Prostate gland (tissue), 2 donors: ENCODE results near the gene SNED1. TPM values are rescaled to one million over a fixed set of nuclear protein-coding genes. Genes with fewer than 3 reads are reported as not detected.
A peak's percentile ranks its signal among the peaks of the same experiment; 100 is the strongest.

ENCODE experiments used
- DNase-seq: peaks from one replicate; pipeline ENCODE4 v3.0.0-alpha.2; 2019; ENCODE audit warnings: low spot score
- H3K27ac ChIP-seq, 2 donors: fragments of 200-600 bp; sonication (generic); 2 replicates each; pipeline ENCODE4 v1.5.1; 2017 to 2019
- H3K27me3 ChIP-seq: fragments of 200-600 bp; sonication (generic); replicated peaks from 2 replicates; pipeline ENCODE4 v1.5.1; 2019; ENCODE audit not compliant: insufficient read depth
- H3K36me3 ChIP-seq, 2 donors: fragments of 200-600 bp; sonication (generic); 1 replicate in 1 of 2; 2 replicates in 1 of 2; pipeline versions ENCODE4 v1.5.1 to v1.8.1; 2017 to 2019
- H3K4me1 ChIP-seq: fragments of 200-600 bp; sonication (generic); replicated peaks from 2 replicates; pipeline ENCODE4 v1.5.1; 2019
- H3K4me3 ChIP-seq, 2 donors: fragments of 200-600 bp; sonication (generic); 2 replicates each; pipeline ENCODE4 v1.5.1; 2017 to 2019
- H3K9me3 ChIP-seq: fragments of 200-600 bp; sonication (generic); 2 replicates; pipeline ENCODE4 v1.5.1; 2017
- POLR2A ChIP-seq: fragments of 450-650 bp; IDR thresholded peaks from one replicate; pipeline ENCODE4 v1.6.1; 2016; ENCODE audit warnings: antibody characterized with exemption, mild to moderate bottlenecking
- POLR2AphosphoS5 ChIP-seq: sonication (generic); formaldehyde crosslinking; IDR thresholded peaks from one replicate; pipeline ENCODE4 v1.6.1; 2017; ENCODE audit warnings: antibody characterized with exemption
- WGBS: methylation state at CpG from one replicate; pipeline ENCODE4 v1.1.5; 2018; 5-methylcytosine and 5-hydroxymethylcytosine counted together
- intact Hi-C: fragments of 100-400 bp; cut with DNase I; formaldehyde crosslinking; loops from one replicate; pipeline ENCODE4 v1.14.2; 2022
- total RNA-seq, 2 donors: library from RNA; depleted of rRNA; stranded (reverse); fragments of >200 nt; gene quantifications; one replicate each; pipeline ENCODE4 v1.1.0, GENCODE V29; 2016
- TF ChIP-seq, protein P1 (sequence below), 4 experiments: fragments of 200-600 bp in 2 of 4; fragments of 450-650 bp in 2 of 4; sonication (generic) in 2 of 4; IDR thresholded peaks; 1 replicate in 3 of 4; 2 replicates in 1 of 4; pipeline ENCODE4 v1.5.1; 2016 to 2019; ENCODE audit warnings: antibody characterized with exemption in 4 of 4, mild to moderate bottlenecking in 2 of 4, moderate library complexity in 2 of 4

Gene SNED1
- total RNA-seq, 2 donors from 2014 or later: 32.0 to 115 TPM

DNA sequence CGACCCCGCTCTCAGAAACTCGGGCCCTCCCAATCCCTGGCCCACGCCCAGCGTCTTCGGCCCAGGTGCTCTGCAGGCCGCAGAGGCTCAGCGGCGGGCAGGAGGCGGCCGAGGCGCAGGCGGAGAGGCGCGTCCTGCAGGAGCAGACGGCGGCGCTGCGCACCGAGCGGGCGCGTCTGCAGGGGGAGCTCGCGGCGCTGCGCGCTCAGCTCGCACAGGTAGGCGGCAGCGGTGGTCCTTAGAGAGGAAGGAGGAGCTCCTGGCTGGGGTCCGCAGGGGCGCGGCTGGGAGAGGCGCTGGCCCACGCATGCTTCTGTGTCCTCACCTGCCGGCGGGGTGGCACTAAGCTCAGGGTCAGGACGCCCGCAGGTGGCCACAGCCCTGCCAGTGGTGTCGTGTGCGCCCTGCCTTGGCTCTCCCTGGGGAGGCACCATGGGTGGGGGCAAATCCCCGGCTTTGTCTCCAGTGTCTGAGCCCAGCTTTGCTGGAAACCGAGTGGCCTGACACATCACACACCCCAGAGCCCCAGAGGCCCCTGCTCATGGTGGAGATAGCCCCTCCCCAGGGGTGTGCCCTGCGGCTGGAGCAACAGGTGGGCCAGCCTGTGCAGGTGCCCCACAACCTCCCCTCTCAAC, 14.9 kb upstream of the SNED1 start:
- peak overlapping the region in 1 of 2 donors; percentile 5 for H3K27ac ChIP-seq
- no peak overlapping the region for H3K4me3 ChIP-seq
- 20% methylated on average over 45 of the region's 45 CpGs for WGBS
- TF ChIP-seq POLR2A (no peak), POLR2AphosphoS5 (peak; percentile 11)
- TF ChIP-seq, protein P1, sequence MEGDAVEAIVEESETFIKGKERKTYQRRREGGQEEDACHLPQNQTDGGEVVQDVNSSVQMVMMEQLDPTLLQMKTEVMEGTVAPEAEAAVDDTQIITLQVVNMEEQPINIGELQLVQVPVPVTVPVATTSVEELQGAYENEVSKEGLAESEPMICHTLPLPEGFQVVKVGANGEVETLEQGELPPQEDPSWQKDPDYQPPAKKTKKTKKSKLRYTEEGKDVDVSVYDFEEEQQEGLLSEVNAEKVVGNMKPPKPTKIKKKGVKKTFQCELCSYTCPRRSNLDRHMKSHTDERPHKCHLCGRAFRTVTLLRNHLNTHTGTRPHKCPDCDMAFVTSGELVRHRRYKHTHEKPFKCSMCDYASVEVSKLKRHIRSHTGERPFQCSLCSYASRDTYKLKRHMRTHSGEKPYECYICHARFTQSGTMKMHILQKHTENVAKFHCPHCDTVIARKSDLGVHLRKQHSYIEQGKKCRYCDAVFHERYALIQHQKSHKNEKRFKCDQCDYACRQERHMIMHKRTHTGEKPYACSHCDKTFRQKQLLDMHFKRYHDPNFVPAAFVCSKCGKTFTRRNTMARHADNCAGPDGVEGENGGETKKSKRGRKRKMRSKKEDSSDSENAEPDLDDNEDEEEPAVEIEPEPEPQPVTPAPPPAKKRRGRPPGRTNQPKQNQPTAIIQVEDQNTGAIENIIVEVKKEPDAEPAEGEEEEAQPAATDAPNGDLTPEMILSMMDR (IDR thresholded peaks at IDR 0.05): peak; percentile 48 to 81 (median 68)
- peaks cover 21% of the 10 kb centered on the region for H3K4me1 ChIP-seq
- peak; percentile 53 for DNase-seq
- no peaks in the 10 kb centered on the region for H3K27me3 ChIP-seq
- intact Hi-C loops: no loop called here
- H3K9me3 ChIP-seq: no peaks in the 10 kb centered on the region
- H3K36me3 ChIP-seq: no peaks in the 10 kb centered on the region

DNA sequence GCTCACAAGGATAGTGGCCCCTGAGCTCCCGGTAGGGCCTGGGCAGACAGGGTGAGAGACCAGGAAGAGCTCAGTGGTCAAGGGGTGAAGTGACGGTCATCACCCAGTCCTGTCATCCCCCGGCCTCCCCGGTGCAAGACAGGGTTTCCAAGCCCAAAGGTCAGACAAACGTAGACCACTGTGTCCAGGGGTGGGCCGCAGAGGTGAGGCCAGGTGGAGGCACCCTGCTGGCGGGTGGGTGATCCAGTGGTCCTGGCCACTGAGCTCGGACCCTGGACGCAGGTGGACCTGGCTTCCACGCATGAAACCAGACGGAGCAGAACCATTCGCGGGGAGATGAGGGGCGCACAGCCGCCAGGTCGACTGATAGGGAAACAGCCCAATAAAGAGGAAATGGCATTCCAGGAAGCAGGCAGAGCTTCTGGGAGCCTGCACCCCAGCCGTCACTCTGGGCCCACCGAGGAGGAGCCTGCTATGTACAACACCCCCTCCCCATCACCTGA, 14.4 kb upstream of the SNED1 start:
- no peak overlapping the region for H3K4me3 ChIP-seq
- no peaks in the 10 kb centered on the region for H3K36me3 ChIP-seq
- 66% methylated on average over 18 of the region's 18 CpGs for WGBS
- DNase-seq: no peak
- H3K9me3 ChIP-seq: no peaks in the 10 kb centered on the region
- H3K27me3 ChIP-seq: no peaks in the 10 kb centered on the region
- intact Hi-C loops: no loop called here
- peaks cover 21% of the 10 kb centered on the region for H3K4me1 ChIP-seq
- TF ChIP-seq, protein P1 (IDR thresholded peaks at IDR 0.05): no peak
- TF ChIP-seq POLR2AphosphoS5 (no peak), POLR2A (no peak)
- H3K27ac ChIP-seq: no peak overlapping the region

DNA sequence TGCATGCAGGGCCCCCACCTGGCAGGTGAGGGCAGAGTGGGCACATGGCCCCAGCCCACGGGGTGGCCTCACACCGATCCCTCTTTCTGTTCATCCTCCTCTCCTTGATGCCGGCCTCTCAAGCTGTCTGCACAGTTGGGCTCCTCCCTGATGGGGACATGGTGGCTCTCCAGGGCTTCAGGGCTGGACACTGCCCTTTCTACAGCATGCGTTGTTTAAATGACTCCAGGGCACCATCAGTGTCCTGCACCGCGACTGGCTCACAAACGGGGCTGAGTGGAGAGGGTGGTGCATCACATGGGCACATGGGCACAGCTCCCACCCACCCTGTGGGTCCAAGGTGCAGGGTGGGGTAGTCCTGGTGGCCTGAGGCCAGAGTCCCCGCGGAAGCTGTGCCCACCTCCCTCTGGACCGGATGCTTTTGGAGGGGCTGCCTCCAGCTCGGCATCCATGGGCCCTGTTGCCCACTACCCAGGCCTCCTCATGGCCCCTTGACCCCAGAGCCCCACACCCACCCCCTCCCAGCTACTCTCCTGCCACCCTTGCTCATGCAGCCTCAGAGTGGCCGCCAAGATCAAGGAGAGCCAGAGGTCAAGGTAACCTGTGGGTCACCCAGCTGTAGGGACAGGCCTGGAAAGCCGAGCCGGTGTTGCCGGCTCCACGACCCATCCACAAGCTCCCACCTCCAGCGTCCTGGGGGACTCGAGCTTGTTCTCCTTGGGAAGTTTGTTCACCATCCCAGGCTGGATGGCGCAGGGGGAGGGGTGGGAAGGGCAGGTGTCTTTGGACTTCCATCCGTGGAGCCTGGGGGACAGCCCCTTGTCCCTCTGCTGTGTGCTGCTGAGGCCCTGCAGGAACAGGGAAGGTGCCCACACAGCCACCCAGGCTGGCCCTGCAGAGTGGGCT, 12.3 kb upstream of the SNED1 start:
- Histone ChIP-seq H3K4me3 (no peak overlapping the region), H3K9me3 (no peaks in the 10 kb centered on the region), H3K27ac (peak overlapping the region; percentile 37 to 69), H3K27me3 (no peaks in the 10 kb centered on the region), H3K36me3 (no peaks in the 10 kb centered on the region), H3K4me1 (peaks cover 24% of the 10 kb centered on the region)
- intact Hi-C loops: no loop called here
- TF ChIP-seq POLR2A (no peak), POLR2AphosphoS5 (no peak)
- TF ChIP-seq, protein P1 (IDR thresholded peaks at IDR 0.05): no peak
- WGBS: 78% methylated on average over 17 of the region's 20 CpGs
- DNase-seq: no peak

DNA sequence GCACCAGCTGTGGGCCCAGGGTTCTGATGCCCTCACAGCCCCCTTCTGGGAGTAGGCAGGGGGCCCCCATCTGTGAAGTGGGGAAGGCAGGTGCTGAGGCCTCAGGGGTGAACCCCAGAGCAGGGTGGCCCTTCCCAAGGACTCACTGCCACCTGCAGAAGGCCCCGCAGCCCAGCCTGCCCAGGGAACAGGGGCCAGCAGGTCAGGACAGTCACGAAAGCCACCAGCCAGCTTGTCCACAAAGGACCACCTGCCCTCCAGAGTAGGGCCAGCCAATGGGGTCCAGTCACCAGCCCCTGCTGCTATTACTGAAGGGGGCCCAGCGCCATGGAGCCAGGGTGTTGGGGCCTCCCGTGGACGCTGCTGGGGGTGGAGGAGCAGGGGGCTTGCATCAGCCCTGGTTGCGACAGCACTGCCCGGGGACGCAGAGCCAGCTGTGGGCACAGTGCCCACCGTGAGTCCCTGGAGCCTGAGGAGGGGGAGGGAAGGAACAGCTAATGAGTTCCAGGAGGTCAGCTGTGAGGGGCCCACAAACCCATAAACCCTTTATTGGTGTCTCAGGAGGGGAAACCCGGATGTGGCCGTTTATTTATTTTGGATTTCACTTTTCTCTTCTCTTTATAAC, 11.5 kb upstream of the SNED1 start:
- TF ChIP-seq POLR2AphosphoS5: peak; percentile 85
- no peak for TF ChIP-seq POLR2A
- H3K27me3 ChIP-seq: no peaks in the 10 kb centered on the region
- H3K4me3 ChIP-seq: no peak overlapping the region
- no peaks in the 10 kb centered on the region for H3K9me3 ChIP-seq
- peaks cover 30% of the 10 kb centered on the region for H3K4me1 ChIP-seq
- peak; percentile 67 for DNase-seq
- no peaks in the 10 kb centered on the region for H3K36me3 ChIP-seq
- intact Hi-C loops: no loop called here
- H3K27ac ChIP-seq: peak overlapping the region; percentile 37 to 69
- WGBS: 9% methylated on average over 11 of the region's 11 CpGs

DNA sequence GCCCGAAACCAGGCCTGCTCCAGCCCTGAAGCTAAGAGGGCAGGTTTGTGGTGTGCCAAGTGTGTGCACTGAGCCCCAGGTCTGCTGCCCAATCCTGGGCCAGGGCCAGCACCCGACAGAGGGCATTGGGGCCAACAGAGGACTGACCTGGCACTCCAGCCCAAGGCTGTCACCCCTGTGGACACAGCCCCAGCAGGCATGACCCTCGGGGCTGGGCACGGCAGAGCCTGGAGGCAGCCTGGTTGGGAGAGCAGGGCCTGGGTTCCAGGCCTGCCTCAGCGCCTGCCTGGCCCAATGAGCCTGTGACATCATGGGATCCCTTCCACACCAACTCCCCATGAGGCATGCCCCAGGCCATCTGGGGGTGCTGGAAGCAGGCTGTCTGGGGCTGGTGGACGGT, 10.8 kb upstream of the SNED1 start:
- no peaks in the 10 kb centered on the region for H3K36me3 ChIP-seq
- no peak overlapping the region for H3K4me3 ChIP-seq
- peaks cover 35% of the 10 kb centered on the region for H3K4me1 ChIP-seq
- DNase-seq: no peak
- 73% methylated on average over 6 of the region's 6 CpGs for WGBS
- intact Hi-C loops: no loop called here
- TF ChIP-seq POLR2A (no peak), POLR2AphosphoS5 (no peak)
- TF ChIP-seq, protein P1 (IDR thresholded peaks at IDR 0.05): no peak
- H3K27ac ChIP-seq: peak overlapping the region; percentile 29 to 69
- no peaks in the 10 kb centered on the region for H3K27me3 ChIP-seq
- H3K9me3 ChIP-seq: no peaks in the 10 kb centered on the region
